Neural cell (in vitro differentiated cells): ENCODE measurements around the gene YIPF6. TPM values are rescaled to one million over a fixed set of nuclear protein-coding genes. Genes with fewer than 3 reads are reported as not detected.
"Not testable (repeated sequence)": the region's sequence is repeated elsewhere in the genome, so short reads cannot be mapped to it uniquely, and the experiment has no call there.

ENCODE experiments used
- H2AFZ ChIP-seq: fragments of 200-600, 300-800 bp; sonication (generic), shearing (Covaris generic); 2 replicates; pipeline ENCODE4 v1.6.0; 2014; ENCODE audit warnings: low read depth, mild to moderate bottlenecking, antibody characterized with exemption, low read length, moderate library complexity
- H3F3A ChIP-seq: fragments of 200-600 bp; shearing (Covaris generic); 2 replicates; pipeline ENCODE4 v1.6.1; 2016; ENCODE audit warnings: mild to moderate bottlenecking, moderate library complexity, mixed read lengths, antibody characterized with exemption, low read length; ENCODE audit not compliant: insufficient read depth, poor library complexity, severe bottlenecking
- H3K27ac ChIP-seq: fragments of 200-600, 300-800 bp; sonication (generic), shearing (Covaris generic); 2 replicates; pipeline ENCODE4 v1.5.1; 2014; ENCODE audit warnings: mild to moderate bottlenecking, low read length, moderate library complexity
- H3K27me3 ChIP-seq: fragments of 300-800, 200-600 bp; sonication (generic), shearing (Covaris generic); 2 replicates; pipeline ENCODE4 v1.6.0; 2014; ENCODE audit warnings: mild to moderate bottlenecking, low read depth, low read length, moderate library complexity; ENCODE audit not compliant: insufficient read depth
- H3K36me3 ChIP-seq: fragments of 300-800, 200-600 bp; sonication (generic), shearing (Covaris generic); 2 replicates; pipeline ENCODE4 v1.5.1; 2014; ENCODE audit warnings: mild to moderate bottlenecking, antibody characterized with exemption, low read length, moderate library complexity; ENCODE audit not compliant: insufficient read depth
- H3K4me2 ChIP-seq: fragments of 300-800, 200-600 bp; sonication (generic), shearing (Covaris generic); 2 replicates; pipeline ENCODE4 v1.6.0; 2014; ENCODE audit warnings: mild to moderate bottlenecking, low read length
- H3K4me3 ChIP-seq: fragments of 300-800, 200-600 bp; sonication (generic), shearing (Covaris generic); 2 replicates; pipeline ENCODE4 v1.5.1; 2014; ENCODE audit warnings: mild to moderate bottlenecking, low read length, moderate library complexity
- H3K79me2 ChIP-seq: fragments of 200-600 bp; shearing (Covaris generic); replicated peaks from 2 replicates; pipeline ENCODE4 v1.6.0; 2014; ENCODE audit warnings: mild to moderate bottlenecking, low read length, moderate library complexity; ENCODE audit not compliant: insufficient read depth
- H3K9ac ChIP-seq: fragments of 300-800, 200-600 bp; sonication (generic), shearing (Covaris generic); 2 replicates; pipeline ENCODE4 v1.6.1; 2016; ENCODE audit warnings: mild to moderate bottlenecking, low read length, mixed read lengths
- H3K9me2 ChIP-seq: fragments of 200-600 bp; shearing (Covaris generic); 2 replicates; pipeline ENCODE4 v1.6.1; 2016; ENCODE audit warnings: mild to moderate bottlenecking, low read length, mixed read lengths; ENCODE audit not compliant: insufficient read depth
- H3K9me3 ChIP-seq: fragments of 200-600, 300-800 bp; sonication (generic), shearing (Covaris generic); 2 replicates; pipeline ENCODE4 v1.6.1; 2016; ENCODE audit warnings: mild to moderate bottlenecking, mixed run types, low read length, moderate library complexity, mixed read lengths
- H4K20me1 ChIP-seq: fragments of 200-600 bp; shearing (Covaris generic); 2 replicates; pipeline ENCODE4 v1.6.1; 2016; ENCODE audit warnings: mild to moderate bottlenecking, mixed run types; ENCODE audit not compliant: insufficient read depth
- EP300 ChIP-seq: fragments of 450-650 bp; conservative IDR thresholded peaks from 2 replicates; pipeline ENCODE4 v1.6.1; 2014; ENCODE audit warnings: antibody characterized with exemption, mild to moderate bottlenecking, moderate library complexity; ENCODE audit not compliant: poor library complexity, severe bottlenecking
- EZH2 ChIP-seq: fragments of 200-600, 300-800 bp; shearing (Covaris generic), sonication (generic); IDR thresholded peaks from 2 replicates; pipeline ENCODE4 v1.6.1; 2014; ENCODE audit warnings: antibody characterized with exemption, low read length, borderline replicate concordance, mild to moderate bottlenecking; ENCODE audit not compliant: insufficient read depth, poor library complexity, severe bottlenecking
- MXI1 ChIP-seq: fragments of 450-650 bp; conservative IDR thresholded peaks from 2 replicates; pipeline ENCODE4 v1.6.1; 2014; ENCODE audit warnings: antibody characterized with exemption, mild to moderate bottlenecking; ENCODE audit not compliant: poor library complexity, severe bottlenecking
- POLR2AphosphoS5 ChIP-seq: IDR thresholded peaks from 2 replicates; pipeline ENCODE4 v1.6.1; 2012
- RAD21 ChIP-seq: fragments of 450-650 bp; conservative IDR thresholded peaks from 2 replicates; pipeline ENCODE4 v1.6.1; 2014; ENCODE audit warnings: antibody characterized with exemption, mild to moderate bottlenecking, moderate library complexity
- SMC3 ChIP-seq: fragments of 450-650 bp; conservative IDR thresholded peaks from 2 replicates; pipeline ENCODE4 v1.6.1; 2014; ENCODE audit warnings: antibody characterized with exemption, mild to moderate bottlenecking, moderate library complexity; ENCODE audit not compliant: poor library complexity
- TAF1 ChIP-seq: IDR thresholded peaks from 2 replicates; pipeline ENCODE4 v1.6.1; 2012; ENCODE audit warnings: low read depth
- polyA plus RNA-seq: library from polyadenylated mRNA; depleted of rRNA; stranded (reverse); fragments of >200 nt; gene quantifications from 2 replicates; pipeline ENCODE4 v1.2.3, GENCODE V29; 2014
- TF ChIP-seq, protein P1 (sequence below): fragments of 450-650 bp; IDR thresholded peaks from 2 replicates; pipeline ENCODE4 v1.5.1; 2014; ENCODE audit warnings: antibody characterized with exemption, mild to moderate bottlenecking, moderate library complexity; ENCODE audit not compliant: poor library complexity, severe bottlenecking
- TF ChIP-seq, protein P2 (sequence below): IDR thresholded peaks from 2 replicates; pipeline ENCODE4 v1.6.1; 2012; ENCODE audit warnings: borderline replicate concordance

The YIPF6 gene
- polyA plus RNA-seq, 1 donor from 2014 or later: 28.5 TPM

DNA sequence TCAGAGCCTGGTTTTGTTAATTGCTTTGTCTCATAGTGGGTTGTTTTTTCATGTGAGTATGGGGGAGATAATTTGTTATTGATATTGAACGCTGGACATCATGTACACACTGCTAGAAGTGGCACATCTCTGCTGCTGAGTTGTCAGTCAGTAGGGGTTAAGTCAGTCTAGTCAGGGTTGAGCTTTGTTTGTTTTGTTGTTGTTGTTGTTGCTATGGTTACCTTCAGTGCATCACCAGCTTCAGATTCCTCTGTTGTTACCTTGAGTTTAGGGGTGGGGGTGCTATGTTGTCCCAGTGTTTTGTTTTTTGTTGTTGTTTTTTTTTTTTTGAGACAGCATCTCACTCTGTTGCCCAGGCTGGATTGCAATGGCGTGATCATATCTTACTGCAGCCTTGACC lies 9.9 kb downstream of the YIPF6 start:
- Histone ChIP-seq H3K36me3 (no peaks in the 10 kb centered on the region), H3K79me2 (peaks cover 3% of the 10 kb centered on the region), H3K9ac (no peak overlapping the region), H4K20me1 (no peaks in the 10 kb centered on the region), H3K27ac (no peak overlapping the region), H2AFZ (no peak overlapping the region), H3K4me3 (no peak overlapping the region), H3F3A (no peaks in the 10 kb centered on the region), H3K9me2 (no peaks in the 10 kb centered on the region), H3K4me2 (no peak overlapping the region), H3K27me3 (no peaks in the 10 kb centered on the region), H3K9me3 (no peaks in the 10 kb centered on the region)
- TF ChIP-seq MXI1: no peak
- TF ChIP-seq, protein P1, sequence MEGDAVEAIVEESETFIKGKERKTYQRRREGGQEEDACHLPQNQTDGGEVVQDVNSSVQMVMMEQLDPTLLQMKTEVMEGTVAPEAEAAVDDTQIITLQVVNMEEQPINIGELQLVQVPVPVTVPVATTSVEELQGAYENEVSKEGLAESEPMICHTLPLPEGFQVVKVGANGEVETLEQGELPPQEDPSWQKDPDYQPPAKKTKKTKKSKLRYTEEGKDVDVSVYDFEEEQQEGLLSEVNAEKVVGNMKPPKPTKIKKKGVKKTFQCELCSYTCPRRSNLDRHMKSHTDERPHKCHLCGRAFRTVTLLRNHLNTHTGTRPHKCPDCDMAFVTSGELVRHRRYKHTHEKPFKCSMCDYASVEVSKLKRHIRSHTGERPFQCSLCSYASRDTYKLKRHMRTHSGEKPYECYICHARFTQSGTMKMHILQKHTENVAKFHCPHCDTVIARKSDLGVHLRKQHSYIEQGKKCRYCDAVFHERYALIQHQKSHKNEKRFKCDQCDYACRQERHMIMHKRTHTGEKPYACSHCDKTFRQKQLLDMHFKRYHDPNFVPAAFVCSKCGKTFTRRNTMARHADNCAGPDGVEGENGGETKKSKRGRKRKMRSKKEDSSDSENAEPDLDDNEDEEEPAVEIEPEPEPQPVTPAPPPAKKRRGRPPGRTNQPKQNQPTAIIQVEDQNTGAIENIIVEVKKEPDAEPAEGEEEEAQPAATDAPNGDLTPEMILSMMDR: no peak
- no peak for TF ChIP-seq EP300
- TF ChIP-seq RAD21: no peak

DNA sequence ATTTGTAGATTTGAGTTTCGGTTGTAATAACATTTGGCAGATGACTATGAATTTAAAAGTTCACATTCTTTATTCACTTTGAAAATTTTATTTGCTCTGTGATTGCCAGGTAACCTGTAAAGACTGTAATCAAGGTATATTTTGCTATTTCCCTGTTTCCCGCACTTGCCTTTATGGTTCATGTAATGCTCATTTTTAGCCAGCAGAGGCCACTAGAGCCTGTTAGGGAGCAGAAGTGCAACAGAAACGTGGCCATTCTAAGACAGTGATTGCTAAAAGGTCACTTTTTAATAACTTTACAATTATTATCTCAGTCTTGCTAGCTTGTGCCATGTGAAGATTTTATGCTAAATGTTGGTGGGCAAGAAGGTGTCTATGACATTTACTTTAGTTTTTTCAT lies 12.4 kb downstream of the YIPF6 start:
- Histone ChIP-seq H3K9ac (no peak overlapping the region), H3K27me3 (no peaks in the 10 kb centered on the region), H3K79me2 (peaks cover 3% of the 10 kb centered on the region), H3F3A (no peaks in the 10 kb centered on the region), H3K4me3 (no peak overlapping the region), H3K4me2 (no peak overlapping the region), H4K20me1 (no peaks in the 10 kb centered on the region), H3K36me3 (no peaks in the 10 kb centered on the region), H3K9me2 (no peaks in the 10 kb centered on the region), H3K27ac (no peak overlapping the region), H3K9me3 (no peaks in the 10 kb centered on the region), H2AFZ (no peak overlapping the region)
- no peak for TF ChIP-seq TAF1
- peak; percentile 68 for TF ChIP-seq RAD21
- no peak for TF ChIP-seq EP300
- TF ChIP-seq, protein P2, sequence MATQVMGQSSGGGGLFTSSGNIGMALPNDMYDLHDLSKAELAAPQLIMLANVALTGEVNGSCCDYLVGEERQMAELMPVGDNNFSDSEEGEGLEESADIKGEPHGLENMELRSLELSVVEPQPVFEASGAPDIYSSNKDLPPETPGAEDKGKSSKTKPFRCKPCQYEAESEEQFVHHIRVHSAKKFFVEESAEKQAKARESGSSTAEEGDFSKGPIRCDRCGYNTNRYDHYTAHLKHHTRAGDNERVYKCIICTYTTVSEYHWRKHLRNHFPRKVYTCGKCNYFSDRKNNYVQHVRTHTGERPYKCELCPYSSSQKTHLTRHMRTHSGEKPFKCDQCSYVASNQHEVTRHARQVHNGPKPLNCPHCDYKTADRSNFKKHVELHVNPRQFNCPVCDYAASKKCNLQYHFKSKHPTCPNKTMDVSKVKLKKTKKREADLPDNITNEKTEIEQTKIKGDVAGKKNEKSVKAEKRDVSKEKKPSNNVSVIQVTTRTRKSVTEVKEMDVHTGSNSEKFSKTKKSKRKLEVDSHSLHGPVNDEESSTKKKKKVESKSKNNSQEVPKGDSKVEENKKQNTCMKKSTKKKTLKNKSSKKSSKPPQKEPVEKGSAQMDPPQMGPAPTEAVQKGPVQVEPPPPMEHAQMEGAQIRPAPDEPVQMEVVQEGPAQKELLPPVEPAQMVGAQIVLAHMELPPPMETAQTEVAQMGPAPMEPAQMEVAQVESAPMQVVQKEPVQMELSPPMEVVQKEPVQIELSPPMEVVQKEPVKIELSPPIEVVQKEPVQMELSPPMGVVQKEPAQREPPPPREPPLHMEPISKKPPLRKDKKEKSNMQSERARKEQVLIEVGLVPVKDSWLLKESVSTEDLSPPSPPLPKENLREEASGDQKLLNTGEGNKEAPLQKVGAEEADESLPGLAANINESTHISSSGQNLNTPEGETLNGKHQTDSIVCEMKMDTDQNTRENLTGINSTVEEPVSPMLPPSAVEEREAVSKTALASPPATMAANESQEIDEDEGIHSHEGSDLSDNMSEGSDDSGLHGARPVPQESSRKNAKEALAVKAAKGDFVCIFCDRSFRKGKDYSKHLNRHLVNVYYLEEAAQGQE: no peak
- no peak for TF ChIP-seq EZH2
- TF ChIP-seq, protein P1: peak; percentile 70
- TF ChIP-seq SMC3: peak; percentile 78
- TF ChIP-seq POLR2AphosphoS5: no peak
- TF ChIP-seq MXI1: no peak

DNA sequence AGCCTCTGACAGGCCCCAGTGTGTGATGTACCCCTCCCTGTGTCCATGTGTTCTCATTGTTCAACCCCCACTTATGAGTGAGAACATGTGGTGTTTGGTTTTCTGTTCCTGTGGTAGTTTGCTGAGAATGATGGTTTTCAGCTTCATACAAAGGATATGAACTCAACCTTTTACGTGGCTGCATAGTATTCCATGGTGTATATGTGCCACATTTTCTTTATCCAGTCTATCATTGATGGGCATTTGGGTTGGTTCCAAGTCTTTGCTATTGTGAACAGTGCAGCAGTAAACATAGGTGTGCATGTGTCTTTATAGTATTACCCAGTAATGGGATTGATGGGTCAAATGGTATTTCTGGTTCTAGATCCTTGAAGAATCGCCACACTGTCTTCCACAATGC lies 25.8 kb downstream of the YIPF6 start:
- not testable (repeated sequence) for H3K4me3 ChIP-seq, H3K27ac ChIP-seq, H3K36me3 ChIP-seq, H3K9me2 ChIP-seq, H3K27me3 ChIP-seq, H4K20me1 ChIP-seq, H3K79me2 ChIP-seq, H3K9ac ChIP-seq, H2AFZ ChIP-seq, H3F3A ChIP-seq, H3K4me2 ChIP-seq, H3K9me3 ChIP-seq
